ENCODE measurements around the gene INPP5A. TPM values are rescaled to one million over a fixed set of nuclear protein-coding genes. Genes with fewer than 3 reads are reported as not detected.

The INPP5A gene
- polyA plus RNA-seq, 4 donors: 21.1 to 25.0 (median 22.8) TPM

DNA sequence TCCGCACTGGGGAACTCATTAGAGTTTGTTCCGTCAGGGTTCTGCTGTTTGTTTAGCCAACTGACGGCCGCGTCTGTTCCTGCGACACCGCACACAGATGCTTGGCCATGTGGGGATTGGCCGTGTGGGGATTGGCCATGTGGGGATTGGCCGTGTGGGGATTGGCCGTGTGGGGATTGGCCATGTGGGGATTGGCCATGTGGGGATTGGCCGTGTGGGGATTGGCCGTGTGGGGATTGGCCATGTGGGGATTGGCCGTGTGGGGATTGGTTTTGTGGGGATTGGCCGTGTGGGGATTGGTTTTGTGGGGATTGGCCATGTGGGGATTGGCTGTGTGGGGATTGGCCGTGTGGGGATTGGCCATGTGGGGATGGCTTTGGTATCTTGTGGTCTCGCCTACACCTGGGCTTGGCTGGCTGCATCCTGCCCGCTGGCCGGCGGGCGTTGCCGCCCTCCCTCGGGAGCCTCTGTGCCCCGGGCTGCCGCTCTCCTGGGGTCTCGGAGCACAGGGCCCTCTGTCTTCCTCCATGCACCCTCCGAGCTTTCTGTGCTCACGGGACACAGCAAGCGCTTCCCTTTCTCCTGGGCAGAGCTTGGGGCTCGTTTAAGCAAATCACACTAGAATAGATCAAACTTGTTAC is 185.9 kb downstream of the INPP5A start:
- 92 to 95% (median 94%) methylated on average over 26 to 29 of the region's 29 CpGs for WGBS, 3 donors
- H3K27ac ChIP-seq (ENCODE audit: low read depth in 1 of 3, low read length in 2 of 3): no peak overlapping the region
- no peak overlapping the region for H3K4me3 ChIP-seq (ENCODE audit: low read depth in 1 of 3, low read length in 3 of 3)
- FAIRE-seq (no peak), DNase-seq (no peak)
- H3K4me1 ChIP-seq (ENCODE audit: control insufficient read depth in 3 of 3, insufficient read depth in 2 of 3, low read depth in 1 of 3, low read length in 2 of 3): no peaks in the 10 kb centered on the region
- peaks cover 0 to 6% of the 10 kb centered on the region in 2 donors for H3K9me3 ChIP-seq (ENCODE audit: control insufficient read depth in 2 of 2, insufficient read depth in 1 of 2, low read depth in 1 of 2, low read length in 1 of 2)
- H3K36me3 ChIP-seq (ENCODE audit: control insufficient read depth in 3 of 3, insufficient read depth in 2 of 3, low read depth in 1 of 3, low read length in 3 of 3): peaks cover 0 to 40% (median 4%) of the 10 kb centered on the region in 3 donors
- H3K27me3 ChIP-seq (ENCODE audit: control insufficient read depth in 3 of 3, insufficient read depth in 3 of 3, low read length in 3 of 3): no peaks in the 10 kb centered on the region

DNA sequence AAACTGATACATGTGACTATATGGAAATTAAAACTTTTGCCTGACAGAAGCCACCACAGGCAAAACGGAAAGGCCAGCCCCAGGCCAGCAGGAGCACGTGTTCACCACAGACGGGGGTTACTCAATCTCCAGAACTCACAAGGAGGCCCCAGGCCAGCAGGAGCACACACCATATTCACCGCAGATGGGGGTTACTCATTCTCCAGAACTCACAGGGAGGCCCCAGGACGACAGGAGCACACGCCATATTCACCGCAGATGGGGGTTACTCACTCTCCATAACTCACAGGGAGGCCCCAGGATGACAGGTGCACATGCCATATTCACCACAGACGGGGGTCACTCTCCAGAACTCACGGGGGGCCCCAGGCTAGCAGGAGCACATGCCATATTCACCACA is 186.9 kb downstream of the INPP5A start:
- Histone ChIP-seq H3K36me3 (ENCODE audit: control insufficient read depth in 3 of 3, insufficient read depth in 2 of 3, low read depth in 1 of 3, low read length in 3 of 3) (peaks cover under 1 to 43% (median 4%) of the 10 kb centered on the region in 3 donors), H3K4me3 (ENCODE audit: low read depth in 1 of 3, low read length in 3 of 3) (no peak overlapping the region), H3K27ac (ENCODE audit: low read depth in 1 of 3, low read length in 2 of 3) (no peak overlapping the region), H3K9me3 (ENCODE audit: control insufficient read depth in 2 of 2, insufficient read depth in 1 of 2, low read depth in 1 of 2, low read length in 1 of 2) (peaks cover 0 to 3% of the 10 kb centered on the region in 2 donors), H3K4me1 (ENCODE audit: control insufficient read depth in 3 of 3, insufficient read depth in 2 of 3, low read depth in 1 of 3, low read length in 2 of 3) (no peaks in the 10 kb centered on the region), H3K27me3 (ENCODE audit: control insufficient read depth in 3 of 3, insufficient read depth in 3 of 3, low read length in 3 of 3) (no peaks in the 10 kb centered on the region)
- no peak for DNase-seq
- WGBS, 3 donors: 92 to 96% (median 94%) methylated on average over 9 of the region's 9 CpGs
- no peak for FAIRE-seq

DNA sequence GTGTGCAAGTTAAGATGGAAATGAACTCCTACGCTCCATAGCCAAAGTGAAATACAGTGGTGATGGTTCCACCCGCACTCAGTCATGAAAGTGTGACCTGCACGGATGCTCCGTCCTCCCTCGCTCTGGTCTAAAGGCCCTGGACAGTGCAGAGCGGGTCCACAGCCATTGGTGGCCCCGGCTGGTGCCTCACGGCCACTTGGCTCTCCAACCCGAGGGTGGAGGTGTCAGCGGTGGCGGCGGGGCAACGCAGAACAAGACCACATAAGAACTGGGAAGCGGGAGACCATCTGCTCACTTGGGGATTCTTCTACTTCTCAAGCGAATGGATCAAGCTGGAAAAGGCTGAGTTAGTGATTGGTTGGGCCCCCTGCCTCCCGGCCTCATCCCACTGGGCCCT is 187.6 kb downstream of the INPP5A start:
- FAIRE-seq (no peak), DNase-seq (no peak)
- Histone ChIP-seq H3K9me3 (ENCODE audit: control insufficient read depth in 2 of 2, insufficient read depth in 1 of 2, low read depth in 1 of 2, low read length in 1 of 2) (no peaks in the 10 kb centered on the region), H3K4me1 (ENCODE audit: control insufficient read depth in 3 of 3, insufficient read depth in 2 of 3, low read depth in 1 of 3, low read length in 2 of 3) (no peaks in the 10 kb centered on the region), H3K27me3 (ENCODE audit: control insufficient read depth in 3 of 3, insufficient read depth in 3 of 3, low read length in 3 of 3) (no peaks in the 10 kb centered on the region), H3K36me3 (ENCODE audit: control insufficient read depth in 3 of 3, insufficient read depth in 2 of 3, low read depth in 1 of 3, low read length in 3 of 3) (peaks cover 2 to 43% (median 4%) of the 10 kb centered on the region in 3 donors), H3K4me3 (ENCODE audit: low read depth in 1 of 3, low read length in 3 of 3) (no peak overlapping the region), H3K27ac (ENCODE audit: low read depth in 1 of 3, low read length in 2 of 3) (no peak overlapping the region)
- WGBS, 3 donors: 94 to 97% (median 95%) methylated on average over 16 of the region's 16 CpGs

DNA sequence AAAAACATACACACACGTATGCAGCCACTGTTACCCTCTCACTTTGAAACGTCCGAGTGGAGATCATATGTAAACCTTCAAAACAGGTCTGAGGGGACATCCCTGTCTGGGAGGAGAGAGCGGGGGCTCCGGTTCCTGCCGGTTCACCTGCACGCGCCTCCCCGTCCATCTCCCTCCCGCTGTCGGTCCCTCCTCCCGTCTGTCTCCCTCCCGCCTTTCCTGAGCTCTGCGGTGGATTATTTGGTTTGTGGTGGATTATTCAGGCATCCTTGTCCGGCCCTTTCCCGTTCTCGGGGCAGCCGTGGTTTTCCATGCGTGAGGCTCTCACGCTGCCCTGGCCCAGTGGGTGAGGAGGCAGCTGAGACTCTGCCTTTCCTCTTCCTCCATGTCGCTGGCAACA is 188.6 kb downstream of the INPP5A start:
- peaks cover 2 to 50% (median 4%) of the 10 kb centered on the region in 3 donors for H3K36me3 ChIP-seq (ENCODE audit: control insufficient read depth in 3 of 3, insufficient read depth in 2 of 3, low read depth in 1 of 3, low read length in 3 of 3)
- H3K9me3 ChIP-seq (ENCODE audit: control insufficient read depth in 2 of 2, insufficient read depth in 1 of 2, low read depth in 1 of 2, low read length in 1 of 2): no peaks in the 10 kb centered on the region
- no peak for DNase-seq
- WGBS, 3 donors: 93 to 96% (median 95%) methylated on average over 21 of the region's 21 CpGs
- no peak overlapping the region for H3K27ac ChIP-seq (ENCODE audit: low read depth in 1 of 3, low read length in 2 of 3)
- H3K27me3 ChIP-seq (ENCODE audit: control insufficient read depth in 3 of 3, insufficient read depth in 3 of 3, low read length in 3 of 3): no peaks in the 10 kb centered on the region
- no peak overlapping the region for H3K4me3 ChIP-seq (ENCODE audit: low read depth in 1 of 3, low read length in 3 of 3)
- H3K4me1 ChIP-seq (ENCODE audit: control insufficient read depth in 3 of 3, insufficient read depth in 2 of 3, low read depth in 1 of 3, low read length in 2 of 3): no peaks in the 10 kb centered on the region
- no peak for FAIRE-seq

DNA sequence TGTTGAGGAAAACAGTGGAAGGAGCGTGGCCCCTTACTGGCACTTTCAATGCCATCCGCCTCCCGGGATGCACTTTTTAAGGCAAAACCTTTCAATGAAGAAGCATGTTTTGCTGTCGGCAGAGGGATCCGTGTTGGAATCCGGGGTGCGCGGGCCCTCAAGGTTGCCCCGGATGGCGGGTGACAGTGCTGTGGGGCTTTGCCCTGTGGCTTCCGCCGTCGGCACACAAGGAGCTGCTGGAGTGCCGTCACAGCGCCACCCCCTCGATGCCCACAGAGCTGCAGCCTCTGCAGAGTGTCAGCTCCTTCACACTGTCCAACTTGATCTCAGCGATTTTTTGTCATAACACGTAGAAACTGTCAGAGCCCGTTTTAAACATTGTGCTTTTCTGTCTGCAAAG is 189.4 kb downstream of the INPP5A start:
- no peak overlapping the region for H3K27ac ChIP-seq (ENCODE audit: low read depth in 1 of 3, low read length in 2 of 3)
- DNase-seq (no peak), FAIRE-seq (no peak)
- no peaks in the 10 kb centered on the region for H3K9me3 ChIP-seq (ENCODE audit: control insufficient read depth in 2 of 2, insufficient read depth in 1 of 2, low read depth in 1 of 2, low read length in 1 of 2)
- no peaks in the 10 kb centered on the region for H3K27me3 ChIP-seq (ENCODE audit: control insufficient read depth in 3 of 3, insufficient read depth in 3 of 3, low read length in 3 of 3)
- WGBS, 3 donors: 93 to 96% (median 94%) methylated on average over 19 of the region's 19 CpGs
- H3K36me3 ChIP-seq (ENCODE audit: control insufficient read depth in 3 of 3, insufficient read depth in 2 of 3, low read depth in 1 of 3, low read length in 3 of 3): peaks cover 2 to 50% (median 4%) of the 10 kb centered on the region in 3 donors
- H3K4me3 ChIP-seq (ENCODE audit: low read depth in 1 of 3, low read length in 3 of 3): no peak overlapping the region
- no peaks in the 10 kb centered on the region for H3K4me1 ChIP-seq (ENCODE audit: control insufficient read depth in 3 of 3, insufficient read depth in 2 of 3, low read depth in 1 of 3, low read length in 2 of 3)

DNA sequence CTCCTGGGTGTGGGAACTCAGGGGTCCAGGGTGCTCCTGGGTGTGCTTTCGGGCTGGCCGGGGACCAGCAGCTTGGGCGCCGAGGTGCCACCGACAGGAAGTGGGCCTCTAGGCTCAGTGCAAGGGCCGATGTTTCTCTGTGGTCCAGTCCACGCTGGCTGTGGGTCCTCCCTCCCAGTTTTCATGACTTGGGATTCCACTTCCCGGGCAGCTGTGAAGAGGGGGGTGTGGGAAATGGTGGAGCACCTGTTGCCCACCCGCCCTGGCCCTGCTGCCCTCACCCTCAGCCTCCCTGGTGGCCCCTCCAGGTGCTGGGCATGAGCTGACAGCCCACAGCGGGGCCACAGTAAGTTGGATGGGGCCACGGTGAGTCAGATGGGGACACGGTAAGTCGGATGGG is 189.8 kb downstream of the INPP5A start:
- Histone ChIP-seq H3K36me3 (ENCODE audit: control insufficient read depth in 3 of 3, insufficient read depth in 2 of 3, low read depth in 1 of 3, low read length in 3 of 3) (peaks cover 2 to 50% (median 4%) of the 10 kb centered on the region in 3 donors), H3K27me3 (ENCODE audit: control insufficient read depth in 3 of 3, insufficient read depth in 3 of 3, low read length in 3 of 3) (no peaks in the 10 kb centered on the region), H3K4me1 (ENCODE audit: control insufficient read depth in 3 of 3, insufficient read depth in 2 of 3, low read depth in 1 of 3, low read length in 2 of 3) (no peaks in the 10 kb centered on the region), H3K27ac (ENCODE audit: low read depth in 1 of 3, low read length in 2 of 3) (no peak overlapping the region), H3K9me3 (ENCODE audit: control insufficient read depth in 2 of 2, insufficient read depth in 1 of 2, low read depth in 1 of 2, low read length in 1 of 2) (no peaks in the 10 kb centered on the region), H3K4me3 (ENCODE audit: low read depth in 1 of 3, low read length in 3 of 3) (no peak overlapping the region)
- DNase-seq (no peak), FAIRE-seq (no peak)
- 91 to 97% (median 94%) methylated on average over 11 to 13 of the region's 13 CpGs for WGBS, 3 donors

DNA sequence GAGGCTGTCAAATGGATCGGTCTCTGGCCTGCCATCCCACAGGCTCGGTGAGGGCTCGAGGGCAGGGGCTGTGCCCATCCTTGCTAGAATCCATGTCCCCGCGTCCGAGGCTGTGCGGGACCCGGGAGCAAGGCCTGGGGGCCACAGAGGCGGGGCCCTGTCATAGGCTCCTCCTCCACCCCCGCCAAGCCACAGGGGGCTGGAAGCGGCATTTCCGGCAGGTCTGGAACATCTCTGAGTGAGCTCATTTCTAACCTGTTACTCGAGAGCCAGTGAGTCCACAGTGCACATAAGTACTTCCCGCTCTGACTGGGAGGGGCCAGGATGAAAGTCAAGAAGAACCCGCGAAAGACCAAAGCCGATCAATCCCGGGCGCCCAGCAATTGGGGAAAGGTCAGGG is 190.7 kb downstream of the INPP5A start:
- H3K27ac ChIP-seq (ENCODE audit: low read depth in 1 of 3, low read length in 2 of 3): no peak overlapping the region
- FAIRE-seq (no peak), DNase-seq (no peak)
- H3K9me3 ChIP-seq (ENCODE audit: control insufficient read depth in 2 of 2, insufficient read depth in 1 of 2, low read depth in 1 of 2, low read length in 1 of 2): no peaks in the 10 kb centered on the region
- WGBS, 3 donors: 91 to 95% (median 94%) methylated on average over 19 of the region's 19 CpGs
- H3K36me3 ChIP-seq (ENCODE audit: control insufficient read depth in 3 of 3, insufficient read depth in 2 of 3, low read depth in 1 of 3, low read length in 3 of 3): peaks cover 2 to 50% (median 4%) of the 10 kb centered on the region in 3 donors
- H3K4me3 ChIP-seq (ENCODE audit: low read depth in 1 of 3, low read length in 3 of 3): no peak overlapping the region
- H3K27me3 ChIP-seq (ENCODE audit: control insufficient read depth in 3 of 3, insufficient read depth in 3 of 3, low read length in 3 of 3): no peaks in the 10 kb centered on the region
- H3K4me1 ChIP-seq (ENCODE audit: control insufficient read depth in 3 of 3, insufficient read depth in 2 of 3, low read depth in 1 of 3, low read length in 2 of 3): no peaks in the 10 kb centered on the region

DNA sequence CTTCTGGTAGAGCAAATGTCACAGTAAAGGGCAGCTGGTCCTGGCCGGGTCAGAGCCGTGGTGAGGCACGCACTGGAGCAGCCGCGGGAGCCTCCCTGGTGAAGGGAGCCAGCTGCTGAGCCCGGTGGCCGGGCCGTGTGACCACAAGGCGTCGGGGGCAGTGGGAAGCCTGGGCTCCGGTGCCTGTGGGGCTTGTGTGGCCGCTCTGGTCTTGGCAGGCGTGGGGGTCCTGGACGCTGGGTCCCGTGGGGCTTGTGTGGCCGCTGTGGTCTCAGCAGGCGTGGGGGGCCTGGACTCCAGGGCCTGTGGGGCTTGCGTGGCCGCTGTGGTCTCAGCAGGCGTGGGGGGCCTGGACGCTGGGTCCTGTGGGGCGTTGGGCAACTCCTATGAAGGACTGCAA is 191.2 kb downstream of the INPP5A start:
- DNase-seq: no peak
- Histone ChIP-seq H3K9me3 (ENCODE audit: control insufficient read depth in 2 of 2, insufficient read depth in 1 of 2, low read depth in 1 of 2, low read length in 1 of 2) (no peaks in the 10 kb centered on the region), H3K27me3 (ENCODE audit: control insufficient read depth in 3 of 3, insufficient read depth in 3 of 3, low read length in 3 of 3) (no peaks in the 10 kb centered on the region), H3K4me3 (ENCODE audit: low read depth in 1 of 3, low read length in 3 of 3) (no peak overlapping the region), H3K36me3 (ENCODE audit: control insufficient read depth in 3 of 3, insufficient read depth in 2 of 3, low read depth in 1 of 3, low read length in 3 of 3) (peaks cover 2 to 51% (median 4%) of the 10 kb centered on the region in 3 donors), H3K27ac (ENCODE audit: low read depth in 1 of 3, low read length in 2 of 3) (no peak overlapping the region), H3K4me1 (ENCODE audit: control insufficient read depth in 3 of 3, insufficient read depth in 2 of 3, low read depth in 1 of 3, low read length in 2 of 3) (no peaks in the 10 kb centered on the region)
- FAIRE-seq: no peak
- WGBS, 3 donors: 90 to 93% (median 92%) methylated on average over 19 to 22 of the region's 22 CpGs
